ENCODE measurements around the gene GPATCH4. TPM values are rescaled to one million over a fixed set of nuclear protein-coding genes. Genes with fewer than 3 reads are reported as not detected.

The GPATCH4 gene
- total RNA-seq, 1 experiment from 2014 or later, result 39.4 TPM

Other genes with a start within 250 kb of the GPATCH4 start
- 5.7 TPM for gene RHBG, start 232.3 kb downstream of the GPATCH4 start, total RNA-seq (2021; ENCODE audit: unreplicated experiment)
- 44.2 TPM for gene MEF2D, start 100.7 kb downstream of the GPATCH4 start, total RNA-seq (2021; ENCODE audit: unreplicated experiment)
- gene IQGAP3, start 28.9 kb downstream of the GPATCH4 start, total RNA-seq (2021; ENCODE audit: unreplicated experiment), result 38.8 TPM
- gene TTC24, start 21.8 kb downstream of the GPATCH4 start, total RNA-seq (2021; ENCODE audit: unreplicated experiment), result not detected
- gene NAXE, start 9.7 kb downstream of the GPATCH4 start, total RNA-seq (2021; ENCODE audit: unreplicated experiment), result 139 TPM
- gene HAPLN2, start 17.9 kb upstream of the GPATCH4 start, total RNA-seq (2021; ENCODE audit: unreplicated experiment), result 0.54 TPM
- gene BCAN, start 40.6 kb upstream of the GPATCH4 start, total RNA-seq (2021; ENCODE audit: unreplicated experiment), result not detected
- 8.4 TPM for gene NES, start 75.9 kb upstream of the GPATCH4 start, total RNA-seq (2021; ENCODE audit: unreplicated experiment)
- 209 TPM for gene CRABP2, start 104.1 kb upstream of the GPATCH4 start, total RNA-seq (2021; ENCODE audit: unreplicated experiment)
- gene METTL25B, start 127.0 kb upstream of the GPATCH4 start, total RNA-seq (2021; ENCODE audit: unreplicated experiment), result 36.5 TPM
- 41.7 TPM for gene ISG20L2, start 127.3 kb upstream of the GPATCH4 start, total RNA-seq (2021; ENCODE audit: unreplicated experiment)
- gene MRPL24, start 139.6 kb upstream of the GPATCH4 start, total RNA-seq (2021; ENCODE audit: unreplicated experiment), result 111 TPM
- gene HDGF, start 150.2 kb upstream of the GPATCH4 start, total RNA-seq (2021; ENCODE audit: unreplicated experiment), result 304 TPM
- gene PRCC, start 166.1 kb upstream of the GPATCH4 start, total RNA-seq (2021; ENCODE audit: unreplicated experiment), result 78.1 TPM
- gene SH2D2A, start 215.4 kb upstream of the GPATCH4 start, total RNA-seq (2021; ENCODE audit: unreplicated experiment), result 4.8 TPM

Data from HCT116 (cell line).